Measurements from ENCODE around the gene MOV10L1.
"Not testable (repeated sequence)": the region's sequence is repeated elsewhere in the genome, so short reads cannot be mapped to it uniquely, and the experiment has no call there.

The MOV10L1 gene

GRCh38 chr22:50076646-50077535 is 12.9 kb upstream of the MOV10L1 start:
- no peak for DNase-seq

GRCh38 chr22:50078246-50078645 is 11.6 kb upstream of the MOV10L1 start:
- DNase-seq, result no peak

GRCh38 chr22:50078761-50079160 is 11.0 kb upstream of the MOV10L1 start:
- no peak for DNase-seq

- no peak for DNase-seq
These were observed 9.7 kb upstream of the MOV10L1 start for GRCh38 chr22:50080077-50080465.

- no peak for DNase-seq
These were observed 8.2 kb upstream of the MOV10L1 start for GRCh38 chr22:50081426-50082196.

GRCh38 chr22:50082197-50082715 is 7.5 kb upstream of the MOV10L1 start:
- no peak for DNase-seq

GRCh38 chr22:50082961-50083461 is 6.8 kb upstream of the MOV10L1 start:
- no peak for DNase-seq

GRCh38 chr22:50083462-50084079 is 6.2 kb upstream of the MOV10L1 start:
- DNase-seq, result no peak

- no peak for DNase-seq
These were observed 5.7 kb upstream of the MOV10L1 start for GRCh38 chr22:50084080-50084477.

- DNase-seq, result no peak
These were observed 5.2 kb upstream of the MOV10L1 start for GRCh38 chr22:50084614-50085021.

GRCh38 chr22:50085211-50085972 is 4.4 kb upstream of the MOV10L1 start, which contains the start of gene MLC1:
TSS of gene MLC1 (minus strand) at chr22:50085426. CDS start at chr22:50084902, 524 bp downstream.
- peak in 25 of 56 donors; percentile 3 to 64 (median 29) for DNase-seq

GRCh38 chr22:50086526-50086925 is 3.3 kb upstream of the MOV10L1 start:
- no peak for DNase-seq

- not testable (repeated sequence) for DNase-seq
These were observed 2.8 kb upstream of the MOV10L1 start for GRCh38 chr22:50086975-50087374.

GRCh38 chr22:50087646-50088045 is 2.2 kb upstream of the MOV10L1 start:
- no peak for DNase-seq

GRCh38 chr22:50088096-50088495 is 1.7 kb upstream of the MOV10L1 start:
- DNase-seq, result no peak

GRCh38 chr22:50089231-50089630 is 575 bp upstream of the MOV10L1 start:
- DNase-seq, result no peak

- no peak for DNase-seq
These were observed 557 bp downstream of the MOV10L1 start for GRCh38 chr22:50090412-50090714.

- DNase-seq, result no peak
These were observed 1.4 kb downstream of the MOV10L1 start for GRCh38 chr22:50091092-50091768.

GRCh38 chr22:50092342-50092741 is 2.5 kb downstream of the MOV10L1 start:
- no peak for DNase-seq

GRCh38 chr22:50098052-50098451 is 8.2 kb downstream of the MOV10L1 start:
- DNase-seq, result no peak

Data from nucleus accumbens (tissue), 56 donors.